GM18873 (cell line): ENCODE results near the gene TMEM272.

Experiments used
- ATAC-seq: cut with Tn5 transposase; IDR thresholded peaks from one replicate; pipeline ENCODE4 v1.9.1; 2021; ENCODE audit warnings: mild to moderate bottlenecking, moderate library complexity, moderate number of reproducible peaks; ENCODE audit not compliant: unreplicated experiment, low FRiP score

TMEM272 gene

GRCh38 chr13:51784097-51784496 is 60.9 kb downstream of the TMEM272 start:
- no peak for ATAC-seq

GRCh38 chr13:51783428-51784094 is 61.4 kb downstream of the TMEM272 start:
- ATAC-seq, result no peak

- no peak for ATAC-seq
Observed at GRCh38 chr13:51782026-51782710, 62.8 kb downstream of the TMEM272 start.

GRCh38 chr13:51781246-51782022 is 63.5 kb downstream of the TMEM272 start:
- no peak for ATAC-seq

- no peak for ATAC-seq
Observed at GRCh38 chr13:51780099-51780498, 64.9 kb downstream of the TMEM272 start.

GRCh38 chr13:51778392-51778791 is 66.6 kb downstream of the TMEM272 start:
- ATAC-seq, result no peak

GRCh38 chr13:51777921-51778320 is 67.1 kb downstream of the TMEM272 start:
- ATAC-seq, result no peak

GRCh38 chr13:51776179-51776578 is 68.8 kb downstream of the TMEM272 start:
- no peak for ATAC-seq

GRCh38 chr13:51773515-51773914 is 71.5 kb downstream of the TMEM272 start:
- no peak for ATAC-seq

- no peak for ATAC-seq
Observed at GRCh38 chr13:51772781-51773180, 72.2 kb downstream of the TMEM272 start.

- no peak for ATAC-seq
Observed at GRCh38 chr13:51772105-51772455, 72.9 kb downstream of the TMEM272 start.

- no peak for ATAC-seq
Observed at GRCh38 chr13:51771418-51772104, 73.4 kb downstream of the TMEM272 start.

- ATAC-seq, result no peak
Observed at GRCh38 chr13:51770681-51771417, 74.1 kb downstream of the TMEM272 start.

GRCh38 chr13:51770160-51770559 is 74.8 kb downstream of the TMEM272 start:
- ATAC-seq, result no peak

- no peak for ATAC-seq
Observed at GRCh38 chr13:51769455-51770127, 75.4 kb downstream of the TMEM272 start.

- no peak for ATAC-seq
Observed at GRCh38 chr13:51768976-51769375, 76.0 kb downstream of the TMEM272 start.

GRCh38 chr13:51768378-51768921 is 76.5 kb downstream of the TMEM272 start:
- no peak for ATAC-seq

GRCh38 chr13:51767100-51767499 is 77.9 kb downstream of the TMEM272 start:
- no peak for ATAC-seq

- no peak for ATAC-seq
Observed at GRCh38 chr13:51765142-51765515, 79.8 kb downstream of the TMEM272 start.
